HG02759 (cell line): ENCODE measurements around the gene TRIM67.
"Not testable (repeated sequence)": the region's sequence is repeated elsewhere in the genome, so short reads cannot be mapped to it uniquely, and the experiment has no call there.

Source experiments
- ATAC-seq: cut with Tn5 transposase; IDR thresholded peaks from one replicate; pipeline ENCODE4 v1.9.1; 2021; ENCODE audit warnings: mild to moderate bottlenecking, moderate library complexity; ENCODE audit not compliant: unreplicated experiment

The TRIM67 gene

DNA sequence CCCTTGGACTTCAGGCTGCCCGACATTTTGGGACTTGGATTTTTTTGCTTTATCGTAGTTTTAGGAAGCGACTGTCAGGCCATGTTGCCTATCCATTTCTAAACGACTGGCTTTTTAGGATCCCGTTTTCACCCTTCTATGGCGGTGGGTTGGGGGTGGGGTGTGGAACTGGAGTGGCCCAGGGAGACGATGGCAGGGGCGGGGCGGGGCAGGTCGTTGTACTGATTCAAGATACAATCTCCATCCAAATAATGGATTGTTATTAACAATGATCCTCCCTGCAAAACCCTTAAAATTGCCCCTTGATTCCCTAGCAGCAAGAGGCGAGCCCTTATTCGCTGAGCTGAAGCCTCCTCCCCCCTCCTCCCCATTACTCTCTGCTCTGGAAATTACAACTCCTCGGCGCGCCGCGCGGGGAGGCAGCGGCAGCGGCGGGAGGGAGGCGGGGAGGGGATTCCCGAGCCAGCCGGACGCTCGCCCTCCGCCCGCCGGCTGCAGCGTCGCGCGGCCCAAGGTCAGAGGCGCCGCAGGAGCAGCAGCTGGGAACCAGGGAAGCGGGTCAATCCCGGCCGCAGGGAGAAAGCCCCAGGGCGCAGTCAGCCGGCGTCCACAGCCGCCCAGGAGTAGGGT lies at the start of gene TRIM67:
Gene TRIM67 (plus strand): TSS at position 392 of the 630 bp plus-strand sequence. CDS start 912 bp downstream, outside the sequence.
- ATAC-seq = peak; percentile 54

DNA sequence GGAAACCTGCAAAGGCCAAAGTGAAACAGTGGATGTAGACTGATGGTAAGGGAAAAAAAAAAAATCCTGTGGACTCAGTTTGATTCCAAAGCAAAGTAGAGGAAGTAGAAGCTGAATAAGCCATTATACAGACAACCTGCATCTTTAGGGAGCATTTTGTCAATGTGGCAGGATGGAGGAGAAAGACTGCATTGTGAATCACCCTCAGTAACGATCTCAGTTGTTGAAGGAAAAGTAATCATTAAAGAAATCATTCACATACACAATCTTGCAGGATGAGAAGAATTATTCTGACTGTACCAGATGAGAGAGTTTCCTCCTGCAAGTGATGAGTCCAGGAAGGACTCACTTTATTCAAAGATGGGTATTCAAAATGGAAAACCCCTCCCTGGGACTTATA lies 45.1 kb upstream of the TRIM67 start:
- ATAC-seq = no peak

DNA sequence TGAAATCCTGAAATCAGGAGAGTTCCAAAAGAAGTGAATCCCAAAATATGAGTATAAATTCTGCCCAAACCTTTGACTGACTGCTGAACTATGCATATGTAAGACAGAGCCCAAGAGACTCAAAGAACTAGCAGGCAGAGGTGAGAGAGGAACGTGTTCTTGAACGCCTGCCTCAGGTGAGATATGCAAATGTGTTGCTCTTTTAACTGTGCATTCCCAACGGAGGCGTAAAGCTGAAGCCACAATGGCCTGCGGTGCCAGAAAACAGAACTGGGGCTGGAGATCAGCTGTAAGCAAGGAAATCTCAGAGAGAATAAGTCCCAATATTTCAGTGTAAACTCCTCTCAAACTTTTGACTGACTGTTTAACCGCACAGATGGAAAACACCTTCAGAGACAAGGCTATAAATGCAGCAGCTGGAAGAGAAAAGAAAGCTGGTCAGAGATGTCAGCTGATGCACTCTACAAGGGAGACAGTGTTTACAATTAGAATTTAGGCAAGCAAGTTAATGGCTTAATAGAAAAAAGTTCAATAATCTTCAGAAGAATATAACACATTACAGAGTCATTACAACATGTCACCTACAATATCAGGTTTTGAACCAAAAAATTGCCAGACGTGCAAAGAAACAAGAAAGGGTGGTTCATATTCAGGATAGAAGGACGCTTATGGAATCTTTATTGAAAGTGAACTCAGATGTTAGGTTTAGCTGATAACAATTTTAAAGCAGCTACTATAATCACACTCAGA lies 43.0 kb upstream of the TRIM67 start:
- no peak for ATAC-seq

DNA sequence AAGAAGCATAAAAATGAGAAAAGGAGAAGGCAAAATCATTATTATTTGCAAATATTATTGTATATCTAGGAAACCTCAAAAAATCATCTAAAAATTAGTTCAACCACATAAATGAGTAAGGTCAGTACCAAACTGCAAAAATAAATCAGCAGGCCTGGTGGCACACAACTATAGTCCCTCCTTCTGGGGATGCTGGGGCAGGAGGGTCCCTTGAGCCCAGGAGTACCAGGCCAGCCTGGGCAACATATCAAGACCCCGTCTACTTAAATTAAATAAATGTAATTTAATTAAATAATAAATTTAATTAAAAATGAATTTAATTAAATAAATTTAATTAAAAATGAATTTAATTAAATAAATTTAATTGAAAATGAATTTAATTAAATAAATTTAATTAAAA lies 40.3 kb upstream of the TRIM67 start:
- no peak for ATAC-seq

DNA sequence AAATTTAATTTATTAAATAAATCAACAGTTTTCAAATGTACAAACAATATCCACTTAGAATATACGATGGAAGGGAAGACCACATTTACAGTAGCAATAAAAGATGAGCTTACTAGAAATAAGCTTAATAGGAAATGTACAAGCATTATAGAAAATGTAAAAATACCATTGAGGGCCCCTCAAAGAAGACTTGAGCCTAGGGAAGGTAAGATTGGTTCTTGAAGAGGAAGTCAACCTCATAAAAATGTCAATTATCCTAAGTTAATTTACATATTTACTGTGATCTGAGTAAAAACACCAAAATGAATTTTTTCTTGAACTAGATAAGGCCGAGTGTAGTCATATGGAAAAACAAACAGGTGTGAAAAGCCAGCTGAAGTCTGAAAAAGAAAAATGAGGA lies 39.7 kb upstream of the TRIM67 start:
- no peak for ATAC-seq

DNA sequence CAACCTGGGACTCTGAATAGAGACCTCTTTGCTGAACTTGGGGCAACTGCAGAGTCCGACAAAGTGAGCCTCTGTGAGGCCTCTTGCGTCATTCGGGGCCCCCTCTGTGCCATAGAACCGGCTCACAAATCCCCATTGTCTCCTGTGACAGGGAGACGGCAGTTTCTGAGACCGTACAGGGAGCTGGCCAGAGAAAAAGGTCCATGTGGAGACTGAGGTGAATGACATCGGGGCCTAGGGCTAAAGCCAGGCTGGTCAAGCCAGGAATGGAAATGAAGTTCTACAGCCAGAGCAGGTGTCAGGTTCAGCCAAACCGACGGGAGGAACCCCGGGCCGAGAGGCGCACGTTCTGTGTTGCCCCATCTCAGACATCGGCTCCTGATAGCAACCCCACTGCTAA lies 37.1 kb upstream of the TRIM67 start:
- no peak for ATAC-seq

DNA sequence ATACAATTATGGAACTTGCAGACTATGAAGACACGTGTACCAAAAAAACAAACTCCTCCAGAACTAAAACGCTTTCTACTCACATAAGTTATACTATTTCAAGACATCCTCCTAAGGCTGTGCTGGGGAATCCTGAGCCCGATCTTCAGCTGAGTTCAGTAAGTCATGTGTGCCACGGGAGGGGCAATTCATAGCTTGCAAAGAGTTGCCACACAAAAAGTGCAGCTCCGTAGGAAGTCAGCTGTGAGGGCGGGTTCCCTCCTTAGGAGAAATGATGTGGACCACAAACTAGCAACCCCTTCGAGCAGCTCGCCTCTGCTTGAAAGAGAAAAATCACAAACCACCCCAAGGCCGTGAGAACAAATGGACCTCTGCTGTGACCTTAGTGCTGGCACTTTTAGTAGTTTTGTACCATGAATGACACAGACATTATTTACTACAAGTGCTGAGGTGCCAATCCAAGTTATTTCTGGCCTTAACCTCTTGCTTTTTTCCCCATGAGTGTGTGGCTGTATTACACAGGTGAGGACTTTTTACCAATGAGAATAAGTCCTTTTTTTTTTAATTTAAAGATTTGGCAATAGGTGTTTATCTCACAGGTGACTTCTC lies 35.8 kb upstream of the TRIM67 start:
- ATAC-seq = no peak

DNA sequence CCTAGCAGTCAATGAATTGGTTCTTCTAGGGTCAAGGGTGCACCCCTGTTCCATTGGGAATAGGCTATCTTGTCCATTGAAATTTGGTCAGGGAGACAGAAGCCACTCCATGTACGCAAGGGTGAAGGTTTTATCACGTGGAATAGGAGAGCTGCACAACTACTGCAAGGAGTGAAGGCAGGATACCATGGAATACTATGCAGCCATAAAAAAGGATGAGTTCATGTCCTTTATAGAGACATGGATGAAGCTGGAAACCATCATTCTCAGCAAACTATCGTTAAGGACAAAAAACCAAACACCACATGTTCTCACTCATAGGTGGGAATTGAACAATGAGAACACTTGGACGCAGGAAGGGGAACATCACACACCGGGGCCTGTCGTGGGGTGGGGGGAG lies 34.8 kb upstream of the TRIM67 start:
- ATAC-seq = not testable (repeated sequence)

DNA sequence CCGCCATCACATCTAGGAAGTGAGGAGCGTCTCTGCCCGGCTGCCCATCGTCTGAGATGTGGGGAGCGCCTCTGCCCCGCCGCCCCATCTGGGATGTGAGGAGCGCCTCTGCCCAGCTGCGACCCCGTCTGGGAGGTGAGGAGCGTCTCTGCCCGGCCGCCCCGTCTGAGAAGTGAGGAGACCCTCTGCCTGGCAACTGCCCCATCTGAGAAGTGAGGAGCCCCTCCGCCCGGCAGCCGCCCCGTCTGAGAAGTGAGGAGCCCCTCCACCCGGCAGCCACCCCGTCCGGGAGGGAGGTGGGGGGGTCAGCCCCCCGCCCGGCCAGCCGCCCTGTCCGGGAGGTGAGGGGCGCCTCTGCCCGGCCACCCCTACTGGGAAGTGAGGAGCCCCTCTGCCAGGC lies 33.4 kb upstream of the TRIM67 start:
- ATAC-seq = not testable (repeated sequence)

DNA sequence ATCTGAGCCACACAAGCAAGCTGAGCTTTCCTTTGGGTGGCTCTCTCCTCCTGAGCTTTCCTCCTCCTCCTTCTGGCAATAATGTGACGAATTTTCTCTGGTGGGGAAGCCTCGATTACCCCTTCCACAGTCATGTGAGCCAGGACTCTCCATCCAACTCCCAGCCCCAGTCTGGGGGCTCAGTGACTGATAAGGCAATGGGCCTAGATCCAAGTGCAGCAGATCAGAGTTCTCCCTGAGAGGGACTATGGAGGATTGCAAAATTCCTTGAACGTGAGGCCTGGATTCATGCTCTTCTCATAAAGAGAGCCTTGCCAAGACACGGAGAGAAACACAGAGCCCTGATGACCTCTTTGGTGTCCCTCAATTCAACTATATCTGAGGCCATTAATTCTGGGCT lies 31.3 kb upstream of the TRIM67 start:
- no peak for ATAC-seq

DNA sequence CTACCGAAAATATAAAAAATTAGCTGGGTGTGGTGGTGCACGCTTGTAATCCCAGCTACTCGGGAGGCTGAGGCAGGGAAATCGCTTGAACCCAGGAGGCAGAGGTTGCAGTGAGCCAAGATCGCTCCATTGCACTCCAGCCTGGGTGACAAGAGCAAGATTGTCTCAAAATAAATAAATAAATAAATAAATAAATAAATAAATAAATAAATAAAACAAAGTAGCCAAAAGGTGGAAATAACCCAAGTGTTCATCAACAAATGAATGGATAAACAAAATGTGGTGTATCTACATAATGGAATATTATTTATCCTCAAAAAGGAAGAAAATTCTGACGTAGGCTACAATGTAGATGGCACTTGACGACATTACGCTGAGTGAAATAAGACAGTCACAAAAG lies 29.3 kb upstream of the TRIM67 start:
- ATAC-seq = not testable (repeated sequence)

DNA sequence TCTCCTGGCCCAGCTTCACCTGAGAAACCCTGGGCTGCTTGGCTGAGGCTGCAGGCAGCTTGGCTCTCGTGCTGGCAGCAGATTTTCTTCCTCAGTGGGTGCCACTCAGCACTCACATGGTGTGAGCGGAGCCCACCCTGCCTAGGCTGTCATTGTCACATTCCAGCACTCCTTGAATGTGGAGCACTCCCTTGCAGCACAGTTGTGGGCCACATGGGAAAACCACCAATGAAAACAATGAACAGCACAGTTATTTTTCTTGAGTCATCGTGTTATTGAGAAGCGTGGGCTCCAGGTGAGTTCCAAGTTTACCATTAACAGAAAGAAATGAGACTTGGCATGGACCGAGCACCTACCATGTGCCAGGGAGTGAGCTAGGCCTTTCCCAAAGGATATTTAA lies 27.2 kb upstream of the TRIM67 start:
- ATAC-seq = no peak

DNA sequence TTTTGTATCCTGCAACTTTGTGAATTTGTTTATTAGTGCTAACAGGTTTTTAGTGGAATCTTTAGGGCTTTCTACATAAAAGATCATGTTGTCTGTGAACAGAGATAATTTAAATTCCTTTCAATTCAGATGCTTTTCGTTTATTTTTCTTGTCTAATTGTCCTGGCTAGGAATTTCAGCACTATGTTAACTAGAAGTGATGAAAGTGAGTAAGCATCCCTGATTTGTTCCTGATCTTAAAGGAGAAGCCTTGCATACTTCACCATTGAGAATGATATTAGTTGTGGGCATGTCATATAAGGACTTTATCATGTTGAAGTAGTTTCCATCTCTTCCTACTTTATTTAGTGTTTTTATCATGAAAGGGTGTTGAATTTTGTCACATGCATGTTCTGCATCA lies 23.6 kb upstream of the TRIM67 start:
- no peak for ATAC-seq

DNA sequence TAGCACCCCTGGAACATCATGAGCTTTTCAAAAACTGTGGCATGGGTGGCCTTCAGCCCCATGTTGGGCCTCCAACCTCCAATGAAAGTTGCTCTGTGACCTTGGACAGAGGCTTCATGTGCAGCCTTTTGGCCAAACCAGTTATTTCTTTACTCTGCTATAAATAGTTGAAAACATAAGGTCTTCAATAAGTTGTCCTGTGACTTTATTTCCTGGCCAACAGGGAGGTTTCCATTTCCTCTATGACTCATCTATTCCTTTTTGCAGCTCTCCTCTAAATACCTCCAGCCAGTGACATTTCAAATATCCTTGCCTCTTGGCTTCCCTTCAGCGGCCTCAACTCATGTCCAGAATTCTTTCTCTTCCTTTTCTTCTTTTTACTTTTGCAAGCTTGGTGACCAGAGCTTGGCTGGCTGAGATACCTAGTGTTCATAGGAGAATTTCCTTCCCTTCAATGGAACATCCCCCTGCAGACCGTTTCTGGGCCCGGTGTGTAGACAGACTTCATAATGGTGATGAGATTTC lies 22.7 kb upstream of the TRIM67 start:
- no peak for ATAC-seq

DNA sequence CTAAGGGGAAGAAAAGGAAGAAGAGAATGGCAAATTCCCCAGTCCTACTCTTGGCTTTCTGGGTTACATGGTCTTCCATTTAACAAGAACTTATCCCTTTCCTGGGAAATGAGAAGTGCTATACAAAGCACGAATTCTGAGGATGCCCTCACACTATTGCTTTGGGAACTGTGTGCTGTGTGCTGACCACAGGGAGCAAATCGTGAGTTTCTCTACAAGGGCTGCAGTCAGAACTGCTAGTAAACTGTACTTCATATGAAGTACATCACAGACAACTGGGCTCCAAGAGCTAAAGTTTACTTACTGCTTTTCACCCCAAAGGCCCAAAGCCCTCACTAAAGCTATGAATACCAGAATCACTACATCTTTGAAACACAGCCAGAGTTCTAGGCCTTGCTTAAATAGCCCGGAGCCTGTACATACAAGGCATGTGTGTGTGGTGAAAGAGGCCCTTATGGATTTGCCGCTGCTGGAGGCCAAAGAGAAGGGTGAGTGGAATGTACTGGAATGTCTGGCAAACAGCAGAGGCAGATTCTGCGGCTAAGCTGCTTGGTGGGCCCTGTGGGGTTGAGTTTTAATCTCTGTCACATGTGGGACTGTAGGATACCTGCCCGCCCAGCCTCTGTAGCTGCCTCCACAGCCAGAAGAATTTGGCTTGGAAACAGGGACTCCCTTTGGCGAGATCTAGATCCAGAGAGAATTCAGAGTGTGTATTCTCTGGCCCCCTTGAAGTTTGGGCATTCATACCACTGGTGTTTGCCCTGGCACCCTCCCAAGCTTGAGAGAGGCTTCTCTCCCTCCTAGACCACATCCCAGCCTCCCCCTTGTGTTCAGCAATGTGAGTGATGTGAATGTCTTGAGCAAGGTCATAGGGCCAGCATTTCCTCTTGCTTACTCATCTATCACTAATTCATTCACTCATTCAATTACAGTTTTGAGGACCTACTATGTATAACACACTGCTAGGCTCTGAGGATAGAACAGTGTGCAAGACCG lies 21.9 kb upstream of the TRIM67 start:
- ATAC-seq = no peak

DNA sequence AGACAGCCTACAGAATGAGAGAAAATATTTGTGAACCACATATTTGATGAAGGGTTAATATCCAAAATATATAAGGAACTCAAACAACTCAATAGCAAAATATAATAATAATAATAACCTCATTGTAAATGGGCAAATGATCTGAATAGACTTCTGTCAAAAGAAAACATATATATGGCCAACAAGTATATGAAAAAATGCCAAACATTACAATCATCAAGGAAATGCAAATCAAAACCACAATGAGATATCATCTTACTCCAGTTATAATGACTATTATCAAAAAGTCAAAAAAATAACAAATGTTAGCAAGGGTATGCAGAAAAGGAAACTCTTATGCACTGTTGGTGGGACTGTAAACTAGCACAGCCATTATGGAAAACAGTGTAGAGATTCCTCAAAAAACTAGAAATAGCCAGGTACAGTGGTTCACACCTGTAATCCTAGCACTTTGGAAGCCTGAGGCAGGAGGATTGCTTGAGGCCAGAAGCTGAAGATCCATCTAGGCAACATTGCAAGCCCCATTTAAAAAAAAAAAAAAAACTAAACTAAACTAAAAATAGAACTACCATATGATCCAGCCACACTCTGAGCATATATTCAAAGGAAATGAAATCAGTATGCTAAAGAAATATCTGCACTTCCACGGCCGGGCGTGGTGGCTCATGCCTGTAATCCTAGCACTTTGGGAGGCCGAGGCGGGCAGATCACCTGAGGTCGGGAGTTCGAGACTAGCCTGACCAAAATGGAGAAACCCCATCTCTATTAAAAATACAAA lies 17.3 kb upstream of the TRIM67 start:
- no peak for ATAC-seq

DNA sequence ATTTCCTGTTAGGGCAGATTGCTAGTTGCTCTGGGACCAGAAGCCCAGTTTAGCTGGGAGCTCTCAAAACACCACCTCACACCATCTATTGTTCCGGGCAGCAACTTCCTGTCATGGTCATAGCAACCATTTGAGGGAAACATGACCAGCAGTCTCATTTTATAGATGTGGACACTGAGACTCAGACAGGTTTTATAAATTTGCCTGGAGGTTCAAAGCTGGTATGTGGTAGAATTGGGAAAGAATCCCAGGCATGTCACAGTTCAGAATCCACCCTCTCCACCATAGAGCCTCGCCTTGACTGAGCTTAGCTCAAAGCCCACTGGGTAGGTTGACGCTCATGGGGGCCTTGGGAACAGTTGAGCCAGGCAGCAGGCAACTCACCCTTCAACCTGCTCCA lies 14.0 kb upstream of the TRIM67 start:
- ATAC-seq = no peak

DNA sequence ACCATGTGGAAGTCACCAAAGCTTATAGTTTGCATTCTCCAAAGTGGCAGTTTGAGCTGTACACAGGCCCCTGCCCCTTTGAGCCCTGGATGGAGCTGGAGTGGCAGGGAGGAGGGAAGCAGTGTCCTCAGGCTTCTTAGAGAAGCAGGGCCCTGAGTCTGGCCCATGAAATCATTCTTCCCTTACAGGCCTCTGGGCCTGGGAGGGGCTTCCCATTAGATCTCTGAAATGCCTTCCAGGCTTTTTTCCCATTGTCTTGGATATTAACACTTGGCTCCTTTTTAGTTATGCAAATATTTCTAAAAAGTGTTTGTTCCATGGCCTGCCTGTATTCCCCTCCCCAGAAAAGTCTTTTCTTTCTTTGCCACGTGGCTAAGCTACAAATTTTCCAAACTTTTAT lies 10.0 kb upstream of the TRIM67 start:
- no peak for ATAC-seq

DNA sequence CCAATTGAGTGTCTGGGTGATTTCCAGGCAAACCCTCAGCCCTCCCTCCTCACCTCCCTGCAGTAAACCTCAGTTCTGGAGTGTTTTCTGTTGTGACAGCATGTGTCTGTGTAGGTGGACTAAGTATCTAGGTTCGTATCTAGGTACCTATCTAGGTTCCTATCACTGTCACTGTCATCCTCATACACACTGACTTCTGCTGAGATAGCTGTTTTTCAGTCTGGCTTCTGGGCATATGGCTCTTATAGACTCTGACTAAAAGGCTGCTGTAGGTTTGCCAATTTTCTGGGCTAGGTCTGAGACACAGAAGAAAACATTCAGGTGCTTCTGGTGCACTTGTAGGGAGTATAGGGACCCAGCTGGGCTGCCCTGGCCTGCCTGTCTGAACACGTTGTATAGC lies 8.1 kb upstream of the TRIM67 start:
- ATAC-seq = no peak

DNA sequence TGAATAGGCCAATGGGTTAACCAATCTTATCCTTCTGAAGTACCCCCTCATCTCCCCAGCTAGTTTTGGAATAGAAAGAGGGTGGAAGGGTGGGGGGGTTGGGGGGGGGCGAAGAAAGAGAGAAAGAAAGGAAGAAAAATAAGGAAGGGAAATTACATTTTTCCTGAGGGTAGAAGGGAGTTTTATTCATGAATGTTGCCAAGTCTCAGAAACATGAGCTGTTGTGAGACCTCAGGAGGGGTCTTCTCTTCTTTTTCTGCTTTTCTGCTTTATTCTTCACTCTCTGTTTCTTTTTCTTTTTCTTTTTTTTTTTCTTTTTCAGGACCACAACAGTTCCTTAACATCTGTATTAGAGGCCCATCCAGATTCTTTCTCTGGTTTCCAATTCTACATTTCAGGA lies 6.0 kb upstream of the TRIM67 start:
- no peak for ATAC-seq
